ENCODE data around the gene ELOVL6.
"Not testable (repeated sequence)": the region's sequence is repeated elsewhere in the genome, so short reads cannot be mapped to it uniquely, and the experiment has no call there.

Gene ELOVL6

GRCh38 chr4:110164856-110165255 lies 33.6 kb downstream of the ELOVL6 start:
- no peak overlapping the region for H3K4me3 ChIP-seq (ENCODE audit: low read depth, low read length)
- no peak for TF ChIP-seq POLR2A (IDR thresholded peaks at IDR 0.05; ENCODE audit: extremely low read depth, insufficient read length)
- TF ChIP-seq, protein P1, sequence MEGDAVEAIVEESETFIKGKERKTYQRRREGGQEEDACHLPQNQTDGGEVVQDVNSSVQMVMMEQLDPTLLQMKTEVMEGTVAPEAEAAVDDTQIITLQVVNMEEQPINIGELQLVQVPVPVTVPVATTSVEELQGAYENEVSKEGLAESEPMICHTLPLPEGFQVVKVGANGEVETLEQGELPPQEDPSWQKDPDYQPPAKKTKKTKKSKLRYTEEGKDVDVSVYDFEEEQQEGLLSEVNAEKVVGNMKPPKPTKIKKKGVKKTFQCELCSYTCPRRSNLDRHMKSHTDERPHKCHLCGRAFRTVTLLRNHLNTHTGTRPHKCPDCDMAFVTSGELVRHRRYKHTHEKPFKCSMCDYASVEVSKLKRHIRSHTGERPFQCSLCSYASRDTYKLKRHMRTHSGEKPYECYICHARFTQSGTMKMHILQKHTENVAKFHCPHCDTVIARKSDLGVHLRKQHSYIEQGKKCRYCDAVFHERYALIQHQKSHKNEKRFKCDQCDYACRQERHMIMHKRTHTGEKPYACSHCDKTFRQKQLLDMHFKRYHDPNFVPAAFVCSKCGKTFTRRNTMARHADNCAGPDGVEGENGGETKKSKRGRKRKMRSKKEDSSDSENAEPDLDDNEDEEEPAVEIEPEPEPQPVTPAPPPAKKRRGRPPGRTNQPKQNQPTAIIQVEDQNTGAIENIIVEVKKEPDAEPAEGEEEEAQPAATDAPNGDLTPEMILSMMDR (IDR thresholded peaks at IDR 0.05; ENCODE audit: low read depth, low read length) = no peak
- no peak for DNase-seq (ENCODE audit: low read depth)

GRCh38 chr4:110164251-110164650 lies 34.2 kb downstream of the ELOVL6 start:
- TF ChIP-seq, protein P1 (IDR thresholded peaks at IDR 0.05; ENCODE audit: low read depth, low read length) = no peak
- H3K4me3 ChIP-seq (ENCODE audit: low read depth, low read length) = no peak overlapping the region
- no peak for DNase-seq (ENCODE audit: low read depth)

- TF ChIP-seq, protein P1 (IDR thresholded peaks at IDR 0.05; ENCODE audit: low read depth, low read length) = no peak
- TF ChIP-seq POLR2A (IDR thresholded peaks at IDR 0.05; ENCODE audit: extremely low read depth, insufficient read length) = no peak
- TF ChIP-seq MYC (IDR thresholded peaks at IDR 0.05; ENCODE audit: low read depth, low read length) = no peak
- TF ChIP-seq, protein P2, sequence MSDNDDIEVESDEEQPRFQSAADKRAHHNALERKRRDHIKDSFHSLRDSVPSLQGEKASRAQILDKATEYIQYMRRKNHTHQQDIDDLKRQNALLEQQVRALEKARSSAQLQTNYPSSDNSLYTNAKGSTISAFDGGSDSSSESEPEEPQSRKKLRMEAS (IDR thresholded peaks at IDR 0.05; ENCODE audit: low read depth, low read length) = no peak
- H3K4me3 ChIP-seq (ENCODE audit: low read depth, low read length) = no peak overlapping the region
- DNase-seq (ENCODE audit: low read depth) = no peak
Observed at GRCh38 chr4:110163327-110164069, 34.9 kb downstream of the ELOVL6 start.

- H3K4me3 ChIP-seq (ENCODE audit: low read depth, low read length) = no peak overlapping the region
- TF ChIP-seq POLR2A (IDR thresholded peaks at IDR 0.05; ENCODE audit: extremely low read depth, insufficient read length) = no peak
- TF ChIP-seq, protein P2 (IDR thresholded peaks at IDR 0.05; ENCODE audit: low read depth, low read length) = no peak
- TF ChIP-seq MYC (IDR thresholded peaks at IDR 0.05; ENCODE audit: low read depth, low read length) = no peak
- TF ChIP-seq, protein P1 (IDR thresholded peaks at IDR 0.05; ENCODE audit: low read depth, low read length) = no peak
- no peak for DNase-seq (ENCODE audit: low read depth)
Observed at GRCh38 chr4:110160618-110161017, 37.8 kb downstream of the ELOVL6 start.

GRCh38 chr4:110159541-110159940 lies 38.9 kb downstream of the ELOVL6 start:
- H3K4me3 ChIP-seq (ENCODE audit: low read depth, low read length) = no peak overlapping the region
- no peak for DNase-seq (ENCODE audit: low read depth)
- TF ChIP-seq MYC (IDR thresholded peaks at IDR 0.05; ENCODE audit: low read depth, low read length) (no peak), POLR2A (IDR thresholded peaks at IDR 0.05; ENCODE audit: extremely low read depth, insufficient read length) (no peak)
- TF ChIP-seq, protein P1 (IDR thresholded peaks at IDR 0.05; ENCODE audit: low read depth, low read length) = no peak
- TF ChIP-seq, protein P2 (IDR thresholded peaks at IDR 0.05; ENCODE audit: low read depth, low read length) = no peak

GRCh38 chr4:110157580-110157979 lies 40.8 kb downstream of the ELOVL6 start:
- no peak for DNase-seq (ENCODE audit: low read depth)
- TF ChIP-seq, protein P2 (IDR thresholded peaks at IDR 0.05; ENCODE audit: low read depth, low read length) = no peak
- TF ChIP-seq POLR2A (IDR thresholded peaks at IDR 0.05; ENCODE audit: extremely low read depth, insufficient read length) = no peak
- TF ChIP-seq MYC (IDR thresholded peaks at IDR 0.05; ENCODE audit: low read depth, low read length) = no peak
- TF ChIP-seq, protein P1 (IDR thresholded peaks at IDR 0.05; ENCODE audit: low read depth, low read length) = no peak
- no peak overlapping the region for H3K4me3 ChIP-seq (ENCODE audit: low read depth, low read length)

GRCh38 chr4:110157166-110157565 lies 41.2 kb downstream of the ELOVL6 start:
- not testable (repeated sequence) for DNase-seq (ENCODE audit: low read depth); H3K4me3 ChIP-seq (ENCODE audit: low read depth, low read length)

Measured in NB4 (cell line).